UCSD-AML1 (cell line): Measurements from ENCODE around the gene ERBB3.
"Not testable (repeated sequence)": the region's sequence is repeated elsewhere in the genome, so short reads cannot be mapped to it uniquely, and the experiment has no call there.

Experiments used
- DNase-seq: peaks from one replicate; lab custom pipeline; 2025; ENCODE audit not compliant: unreplicated experiment; lab: John Stamatoyannopoulos, UW

Gene ERBB3

DNA sequence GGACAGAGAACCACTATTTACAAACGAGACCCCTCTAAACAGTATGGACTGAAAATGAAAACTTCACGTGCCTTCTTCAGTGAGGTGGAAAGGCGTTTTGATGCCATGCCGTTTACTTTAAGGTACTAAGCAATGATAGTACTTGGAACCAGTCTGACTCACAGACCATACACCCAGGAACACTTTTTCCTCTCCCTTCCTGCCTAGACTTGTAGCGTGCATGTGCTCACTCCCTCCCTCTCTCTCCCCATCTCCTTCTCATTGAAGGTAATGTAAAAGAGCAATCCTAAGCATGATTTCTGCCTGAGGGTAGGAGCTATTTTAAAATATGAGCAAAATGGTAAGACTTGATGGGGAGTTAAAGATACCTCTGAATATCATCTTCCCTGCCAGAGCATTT lies 30.6 kb downstream of the ERBB3 start:
- no peak for DNase-seq

DNA sequence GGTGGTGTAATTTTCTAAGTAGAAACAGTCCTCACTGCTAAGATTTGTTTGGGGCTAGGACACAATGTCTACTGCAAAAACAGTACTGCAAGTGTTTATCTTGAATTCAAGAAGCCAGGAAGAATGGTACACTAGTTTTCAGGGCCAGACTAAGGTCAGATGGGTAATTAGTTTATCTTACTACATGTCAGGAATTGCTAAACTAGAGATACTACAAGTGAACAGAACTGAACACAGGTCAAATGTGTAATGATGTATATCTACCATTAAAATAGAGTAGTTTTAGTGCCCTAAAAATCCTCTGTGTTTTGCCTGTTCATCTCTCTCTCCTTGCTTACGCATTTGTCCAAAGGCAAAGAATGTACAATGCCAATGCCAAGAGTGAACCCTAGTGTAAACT lies 34.1 kb downstream of the ERBB3 start:
- no peak for DNase-seq

DNA sequence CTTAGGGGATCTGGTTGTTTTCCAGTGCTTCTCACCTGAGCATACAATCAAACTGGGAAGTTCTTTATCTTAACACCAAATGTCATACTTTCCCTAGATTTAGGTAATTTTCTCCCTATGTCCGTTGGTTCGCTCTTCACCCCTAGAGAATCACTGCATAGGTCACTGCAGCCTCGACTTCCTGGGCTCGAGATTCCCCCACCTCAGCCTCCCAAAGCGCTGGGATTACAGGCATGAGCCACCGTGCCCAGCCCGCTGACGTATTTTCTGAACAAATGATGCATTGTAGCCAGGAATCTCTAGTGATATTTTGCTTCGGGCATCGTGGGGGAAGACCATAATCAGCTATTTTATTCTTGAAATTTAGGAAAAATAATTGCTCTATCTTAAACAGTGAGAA lies 35.4 kb downstream of the ERBB3 start:
- no peak for DNase-seq

DNA sequence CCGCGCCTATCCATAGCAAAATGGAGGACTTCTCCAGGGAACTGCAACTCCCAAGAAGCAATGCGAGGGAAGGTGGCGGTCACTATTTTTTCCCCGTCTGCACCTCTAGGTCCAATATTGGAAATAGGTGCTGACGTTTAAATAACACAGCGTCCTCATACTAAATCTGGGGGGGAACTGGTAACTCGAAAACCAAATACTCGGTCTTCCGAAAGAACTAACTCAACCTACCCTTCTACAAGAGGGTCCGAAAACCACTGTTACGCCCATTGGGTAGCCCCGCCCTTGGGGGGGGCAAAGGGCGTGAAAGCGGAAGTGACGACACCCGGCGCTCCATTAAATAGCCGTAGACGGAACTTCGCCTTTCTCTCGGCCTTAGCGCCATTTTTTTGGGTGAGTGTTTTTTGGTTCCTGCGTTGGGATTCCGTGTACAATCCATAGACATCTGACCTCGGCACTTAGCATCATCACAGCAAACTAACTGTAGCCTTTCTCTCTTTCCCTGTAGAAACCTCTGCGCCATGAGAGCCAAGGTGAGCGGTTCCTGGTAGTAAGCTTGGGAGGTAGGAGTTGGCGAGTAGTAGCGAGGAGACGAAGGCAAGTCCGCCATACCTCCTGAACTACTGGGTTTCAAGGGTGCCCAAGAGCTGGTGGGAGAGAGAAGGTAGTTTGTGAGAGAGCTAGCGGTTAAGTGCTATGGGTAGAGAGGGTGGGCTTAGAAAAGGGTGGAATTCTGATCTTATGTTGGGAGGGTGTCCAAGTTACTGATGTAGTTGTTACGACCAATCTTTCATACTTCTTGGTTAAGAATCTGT lies 36.5 kb downstream of the ERBB3 start, which contains the start of gene RPL41:
TSS of gene RPL41 (plus strand) at position 367 of the 815 bp plus-strand sequence.
- peak; percentile 92 for DNase-seq

DNA sequence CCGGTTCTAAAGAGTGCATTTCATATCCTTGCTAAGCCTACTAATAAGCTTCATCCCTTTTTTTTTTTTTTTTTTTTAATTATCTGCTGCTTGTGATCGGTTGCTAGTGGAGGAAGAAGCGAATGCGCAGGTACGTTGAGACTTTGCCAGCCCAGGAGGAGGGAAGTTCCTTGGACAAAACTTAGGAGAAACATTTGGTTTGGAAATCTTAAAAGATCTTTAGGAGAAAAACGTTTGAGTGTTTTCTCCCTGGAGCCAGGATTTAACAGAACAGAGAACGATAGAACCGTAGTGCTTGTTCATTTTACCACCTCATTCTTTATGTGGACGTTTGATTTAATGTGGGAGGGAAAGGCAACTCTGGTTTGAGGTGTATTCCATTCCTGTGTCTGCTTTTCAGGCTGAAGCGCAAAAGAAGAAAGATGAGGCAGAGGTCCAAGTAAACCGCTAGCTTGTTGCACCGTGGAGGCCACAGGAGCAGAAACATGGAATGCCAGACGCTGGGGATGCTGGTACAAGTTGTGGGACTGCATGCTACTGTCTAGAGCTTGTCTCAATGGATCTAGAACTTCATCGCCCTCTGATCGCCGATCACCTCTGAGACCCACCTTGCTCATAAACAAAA lies 37.2 kb downstream of the ERBB3 start:
- DNase-seq, result not testable (repeated sequence)

DNA sequence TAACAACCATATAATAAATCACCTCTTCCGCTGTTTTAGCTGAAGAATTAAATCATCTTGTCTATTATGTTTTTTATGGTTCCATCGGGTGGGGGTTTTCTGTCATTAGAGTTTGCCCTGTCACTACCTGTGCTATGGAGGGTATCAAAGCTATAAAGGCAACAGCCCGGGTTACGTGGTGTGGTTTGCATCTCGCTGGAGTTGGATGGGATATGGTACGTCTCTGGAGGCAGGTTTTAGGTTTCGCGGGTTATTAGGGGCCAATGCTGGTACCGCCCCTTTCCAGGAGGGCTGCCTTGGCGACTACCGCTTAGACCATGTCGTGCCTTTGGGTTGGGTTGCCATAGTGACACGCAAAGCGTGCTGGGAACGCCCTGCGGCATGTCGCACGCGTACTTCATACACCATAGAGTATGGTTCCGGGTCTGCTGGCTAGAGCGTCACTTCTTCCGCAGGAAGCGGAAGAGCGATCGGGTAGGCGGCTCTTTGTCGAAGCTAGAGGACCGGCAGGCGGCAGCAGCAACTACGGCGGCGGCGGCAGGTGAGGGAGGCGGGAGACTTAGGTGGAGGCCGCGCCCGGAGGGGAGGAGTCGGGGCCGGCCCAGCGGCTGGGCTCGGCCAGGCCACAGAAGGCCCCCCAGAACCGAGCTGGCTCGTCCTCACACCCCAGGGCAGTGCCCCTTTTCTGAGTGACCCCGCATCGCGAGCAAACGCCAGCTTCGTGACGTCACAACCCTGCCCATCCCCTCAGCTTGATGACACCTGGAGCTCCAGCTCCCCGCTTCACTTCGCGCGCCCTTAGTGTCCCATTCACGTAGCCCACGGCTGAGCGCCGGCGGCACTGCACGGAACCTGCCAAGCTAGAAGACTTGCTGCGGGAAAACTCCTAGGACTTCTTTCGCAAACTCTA lies 38.1 kb downstream of the ERBB3 start, which contains the start of gene ZC3H10:
TSS of gene ZC3H10 (plus strand) at position 489 of the 910 bp plus-strand sequence. CDS start 2,297 bp downstream, outside the sequence.
- DNase-seq, result peak; percentile 97

DNA sequence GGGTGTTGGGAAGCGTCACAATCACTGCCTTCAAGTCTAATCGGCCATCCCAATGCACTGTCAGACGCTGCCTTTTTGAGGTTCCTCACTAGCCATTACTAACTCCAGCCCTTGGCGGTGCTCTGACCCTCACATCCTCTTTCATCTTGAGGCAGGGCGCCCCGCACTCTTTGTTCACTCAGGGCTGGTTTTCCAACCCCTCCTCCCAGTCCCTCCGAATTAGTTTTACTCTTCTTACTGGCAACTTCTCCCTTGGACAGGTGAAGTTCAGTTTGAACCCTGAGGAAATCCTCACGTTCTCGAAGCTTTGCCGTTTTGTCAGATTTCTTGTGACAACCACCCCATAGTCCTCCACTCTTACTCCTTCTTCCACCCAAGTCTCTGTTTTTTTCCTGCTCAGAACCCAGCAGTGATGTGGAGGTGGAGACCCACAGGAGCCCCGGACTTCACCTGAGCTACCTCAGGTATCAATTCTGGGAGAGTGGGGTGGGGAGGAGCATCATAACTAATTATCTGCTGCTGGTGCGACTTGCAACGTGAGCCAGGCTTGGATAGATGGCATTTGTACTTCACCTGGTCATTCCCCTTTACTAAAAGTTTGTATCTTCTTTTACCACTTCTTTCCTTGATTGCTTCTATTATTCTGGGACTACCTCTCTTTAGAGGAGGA lies 38.9 kb downstream of the ERBB3 start:
- no peak for DNase-seq

DNA sequence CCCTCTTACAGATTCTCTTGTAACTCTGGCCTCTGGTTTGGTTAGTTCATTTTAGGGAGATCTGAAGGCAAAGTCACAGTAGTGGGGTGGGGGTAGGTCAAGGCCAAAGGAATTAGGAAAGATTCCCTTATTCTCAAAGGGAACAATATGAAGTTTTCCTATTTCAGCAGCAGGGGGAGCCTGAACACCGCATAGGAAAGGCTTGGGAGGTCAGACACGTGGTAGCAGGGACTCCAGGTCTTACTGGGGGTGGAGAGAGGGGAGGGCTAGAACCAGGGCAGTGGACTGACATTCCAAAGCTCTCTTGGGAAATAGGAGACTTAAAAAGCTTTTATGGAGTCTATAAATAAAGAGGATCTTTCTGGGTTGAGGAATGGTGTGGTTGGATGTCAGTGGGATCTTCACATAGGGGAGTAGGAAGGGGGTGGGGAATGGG lies 39.4 kb downstream of the ERBB3 start:
- DNase-seq, result peak; percentile 55

DNA sequence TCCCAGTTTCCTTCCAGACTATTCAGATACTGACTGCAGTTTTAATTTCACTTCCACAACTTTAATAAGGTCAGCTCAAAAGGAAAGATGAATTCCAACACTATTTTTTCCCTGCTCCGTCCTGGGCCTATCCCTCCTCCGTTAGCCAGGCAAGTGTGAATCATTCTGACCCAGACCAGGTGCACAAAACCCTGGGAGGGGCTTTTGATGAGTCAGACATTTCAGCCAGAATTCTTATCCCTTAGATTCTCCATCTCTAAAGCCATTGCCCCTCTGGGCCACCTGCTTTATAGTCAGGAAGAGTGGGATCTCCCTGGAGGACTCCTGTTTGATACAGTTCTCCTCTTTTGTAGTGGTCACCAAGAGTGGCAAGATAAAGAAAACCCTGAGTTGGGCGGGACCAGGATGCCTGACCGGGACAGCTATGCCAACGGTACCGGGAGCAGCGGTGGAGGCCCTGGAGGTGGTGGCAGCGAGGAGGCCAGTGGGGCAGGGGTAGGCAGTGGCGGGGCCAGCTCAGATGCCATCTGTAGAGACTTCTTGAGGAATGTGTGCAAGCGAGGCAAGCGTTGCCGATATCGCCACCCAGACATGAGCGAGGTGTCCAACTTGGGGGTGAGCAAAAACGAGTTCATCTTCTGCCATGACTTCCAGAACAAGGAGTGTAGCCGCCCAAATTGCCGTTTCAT lies 40.3 kb downstream of the ERBB3 start:
- no peak for DNase-seq

DNA sequence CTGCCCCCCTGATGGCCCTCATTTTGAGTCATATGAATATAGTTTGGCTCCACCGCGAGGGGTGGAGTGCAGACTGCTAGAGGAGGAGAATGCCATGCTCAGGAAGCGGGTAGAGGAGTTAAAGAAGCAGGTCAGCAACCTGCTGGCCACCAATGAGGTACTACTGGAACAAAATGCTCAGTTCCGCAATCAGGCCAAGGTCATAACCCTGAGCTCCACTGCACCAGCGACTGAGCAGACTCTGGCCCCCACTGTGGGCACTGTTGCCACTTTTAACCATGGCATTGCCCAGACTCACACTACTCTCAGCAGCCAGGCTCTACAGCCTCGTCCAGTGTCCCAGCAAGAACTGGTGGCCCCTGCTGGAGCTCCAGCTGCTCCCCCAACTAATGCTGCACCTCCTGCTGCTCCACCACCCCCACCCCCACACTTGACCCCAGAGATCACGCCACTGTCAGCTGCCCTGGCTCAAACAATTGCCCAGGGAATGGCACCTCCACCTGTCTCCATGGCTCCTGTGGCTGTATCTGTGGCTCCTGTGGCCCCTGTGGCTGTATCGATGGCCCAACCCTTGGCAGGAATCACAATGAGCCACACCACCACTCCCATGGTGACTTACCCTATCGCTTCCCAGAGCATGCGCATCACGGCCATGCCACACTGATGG lies 41.4 kb downstream of the ERBB3 start:
- DNase-seq, result no peak

DNA sequence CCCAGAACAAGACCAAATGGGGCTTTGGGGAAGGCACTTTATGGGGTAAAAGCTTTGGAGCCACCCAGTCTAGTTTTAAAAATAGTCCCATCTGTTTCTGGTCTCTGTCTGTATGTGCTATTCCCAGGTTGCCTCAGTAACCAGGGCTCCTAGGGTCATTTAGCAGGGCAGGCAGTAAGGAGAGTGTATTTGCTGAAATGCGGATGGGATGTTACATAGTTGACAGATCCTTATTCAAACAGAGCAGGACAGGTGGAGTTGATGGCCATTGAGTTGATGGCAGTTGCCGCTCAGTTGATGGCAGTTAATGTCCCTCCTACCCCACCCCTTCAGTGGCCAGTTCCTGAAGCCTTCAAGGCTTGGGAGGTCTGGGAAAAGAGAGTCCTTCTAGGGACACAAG lies 42.7 kb downstream of the ERBB3 start:
- DNase-seq, result no peak

DNA sequence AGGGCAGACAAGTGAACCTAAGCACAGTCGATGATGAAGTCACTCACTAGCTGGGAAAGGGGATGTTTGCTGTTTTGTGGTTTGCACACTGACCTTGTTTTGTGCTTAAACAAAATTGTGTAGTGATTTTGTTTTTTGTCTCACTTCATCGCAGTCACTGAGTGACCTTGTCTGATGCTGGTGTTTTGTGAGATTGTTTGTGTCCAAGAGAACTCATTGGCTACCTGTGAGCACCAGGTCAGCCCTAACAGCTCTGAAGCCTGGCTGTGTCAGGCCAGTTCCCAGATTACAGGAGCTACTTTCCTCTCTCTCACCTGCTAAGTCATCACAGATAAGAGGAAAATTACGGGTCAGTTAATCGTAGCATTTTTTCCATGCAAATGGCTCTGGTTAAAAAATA lies 44.2 kb downstream of the ERBB3 start:
- no peak for DNase-seq

DNA sequence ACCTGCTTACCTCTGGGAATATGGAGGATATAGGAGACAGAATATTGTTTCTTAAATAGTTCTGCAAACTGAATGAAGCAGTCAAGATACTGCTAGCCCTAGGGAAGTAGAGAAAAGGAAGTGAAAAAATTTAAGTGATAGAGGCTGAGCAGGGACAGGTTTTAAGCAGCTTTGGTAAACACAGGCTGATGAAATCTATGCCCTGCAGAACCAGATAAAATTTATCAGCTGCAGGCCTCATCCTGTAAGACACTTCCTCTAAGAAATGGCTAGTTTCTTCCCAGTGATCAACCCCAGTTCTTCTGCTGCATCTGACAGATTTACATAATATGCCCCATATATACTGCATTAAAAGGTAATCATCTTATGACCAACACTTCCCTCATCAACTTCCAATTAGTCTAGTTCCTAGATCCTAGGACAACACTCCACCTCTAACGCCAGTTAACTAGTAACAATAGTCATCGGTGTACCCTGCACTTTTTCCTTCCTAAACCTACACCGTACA lies 46.8 kb downstream of the ERBB3 start:
- no peak for DNase-seq

DNA sequence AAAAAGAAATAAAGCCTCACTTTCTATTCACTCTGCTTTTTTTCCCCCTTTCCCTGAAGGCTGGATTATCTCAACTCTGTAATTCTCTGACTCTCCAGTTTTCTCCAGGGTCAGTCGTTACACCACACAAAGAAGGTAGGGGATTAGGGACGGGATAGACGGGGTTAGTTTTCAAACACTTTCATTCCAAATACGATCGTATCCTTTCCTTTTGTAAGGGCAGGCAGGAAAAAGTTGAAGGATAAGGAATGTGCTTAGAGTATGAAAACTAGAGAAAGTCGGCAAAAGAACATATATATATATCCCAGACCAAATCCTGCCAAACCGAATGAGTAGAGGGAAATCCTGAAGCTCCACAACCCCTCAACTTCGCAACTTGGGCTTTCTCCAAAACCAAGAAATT lies 47.5 kb downstream of the ERBB3 start:
- DNase-seq, result no peak

DNA sequence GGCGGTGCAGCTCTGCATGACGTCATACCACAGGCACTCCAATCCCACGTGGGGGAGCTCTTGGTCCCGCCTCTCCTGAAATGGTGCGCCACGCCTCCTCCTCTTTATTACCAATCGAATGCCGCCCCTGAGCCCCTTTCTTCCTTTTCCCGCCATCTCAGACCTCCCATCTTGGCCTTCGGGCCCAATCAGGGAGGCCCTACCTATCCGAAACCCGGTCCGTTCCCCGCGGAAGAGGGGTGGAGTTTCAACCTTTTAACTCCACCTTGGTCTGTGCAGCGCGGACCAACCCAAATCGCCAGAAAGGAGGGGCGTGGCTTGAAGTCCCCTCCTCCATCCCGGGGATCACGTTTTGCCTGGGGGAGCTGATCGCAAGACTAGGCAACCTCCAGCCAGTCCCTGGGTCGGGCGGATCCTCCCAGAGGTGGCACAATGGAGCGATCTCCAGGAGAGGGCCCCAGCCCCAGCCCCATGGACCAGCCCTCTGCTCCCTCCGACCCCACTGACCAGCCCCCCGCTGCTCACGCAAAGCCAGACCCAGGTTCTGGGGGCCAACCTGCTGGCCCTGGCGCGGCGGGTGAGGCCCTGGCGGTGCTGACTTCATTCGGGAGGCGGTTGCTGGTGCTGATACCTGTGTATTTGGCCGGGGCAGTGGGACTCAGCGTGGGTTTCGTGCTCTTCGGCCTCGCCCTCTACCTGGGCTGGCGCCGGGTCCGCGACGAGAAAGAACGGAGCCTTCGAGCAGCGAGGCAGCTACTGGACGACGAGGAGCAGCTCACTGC lies 48.1 kb downstream of the ERBB3 start, which contains the start of gene ESYT1:
TSS of gene ESYT1 (plus strand) at position 380 of the 782 bp plus-strand sequence. CDS start at position 433, 53 bp downstream.
- DNase-seq, result peak; percentile 98

DNA sequence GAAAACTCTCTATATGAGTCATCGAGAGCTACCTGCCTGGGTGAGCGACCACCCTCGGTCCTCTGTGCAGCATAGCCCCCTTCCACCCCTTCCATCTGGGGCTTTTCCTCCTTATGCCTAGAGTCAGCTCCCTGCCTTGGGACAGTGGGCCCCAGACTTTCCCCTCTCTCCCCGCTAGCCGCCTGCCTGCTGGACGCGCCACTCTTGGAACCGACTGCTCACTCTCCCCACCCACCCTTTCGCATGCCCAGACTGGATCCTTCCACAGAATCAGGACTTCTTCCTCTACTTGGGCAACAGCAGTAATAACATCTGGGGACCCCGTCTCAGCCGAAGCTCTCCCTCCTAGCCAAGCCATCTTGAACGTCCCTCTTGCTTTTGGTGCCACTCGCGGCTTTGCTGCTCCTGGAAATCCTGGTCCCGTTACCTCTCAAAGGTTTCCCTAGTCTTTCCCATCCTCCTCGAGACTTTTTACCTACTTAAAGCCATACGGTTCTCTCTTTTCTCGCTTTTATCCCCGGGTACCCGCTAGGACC lies 48.8 kb downstream of the ERBB3 start:
- DNase-seq, result peak; percentile 55

DNA sequence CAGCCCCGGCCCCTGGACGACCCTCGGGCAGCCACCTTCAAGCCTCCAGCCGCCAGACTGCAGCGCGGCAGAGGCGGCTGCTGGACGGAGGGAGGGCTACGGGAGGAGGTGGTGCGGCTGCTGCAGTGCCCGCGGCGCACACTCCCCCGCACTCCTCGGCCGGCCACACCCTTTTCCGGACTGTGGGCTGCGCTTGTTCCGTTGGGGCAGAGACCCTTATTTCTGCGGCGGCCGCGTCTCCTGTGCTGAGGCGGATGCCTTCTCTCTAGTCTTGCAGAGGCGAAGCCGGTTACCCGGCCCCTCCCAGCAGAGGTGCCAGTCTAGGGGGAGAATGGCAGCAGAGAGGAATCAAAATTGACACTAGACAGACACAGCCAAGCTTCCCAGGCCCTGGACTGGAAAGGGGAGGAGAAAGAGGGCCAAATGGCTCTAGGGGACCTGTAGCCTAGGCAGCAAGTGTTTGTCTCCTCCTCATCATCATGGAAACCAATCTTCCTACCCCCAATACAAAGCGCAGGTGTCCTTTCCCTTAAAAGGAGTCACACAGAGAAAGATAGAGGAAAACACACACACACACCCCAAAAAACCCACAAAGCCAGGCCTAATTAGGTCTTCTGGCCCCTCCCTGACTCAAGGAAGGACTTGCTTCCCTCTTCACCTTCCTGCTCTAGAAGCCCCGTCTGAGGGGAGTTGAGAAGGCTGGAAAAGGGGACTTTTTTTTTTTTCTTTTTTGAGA lies 49.4 kb downstream of the ERBB3 start:
- DNase-seq, result peak; percentile 91
